GM19455 (cell line): Measurements from ENCODE around the gene RNASEH2A.

ENCODE experiments used
- ATAC-seq: cut with Tn5 transposase; IDR thresholded peaks from one replicate; pipeline ENCODE4 v1.9.1; 2021; ENCODE audit not compliant: unreplicated experiment

Gene RNASEH2A

GRCh38 chr19:12856653-12857052 lies 50.3 kb downstream of the RNASEH2A start:
- ATAC-seq: no peak

- ATAC-seq: no peak
Observed at GRCh38 chr19:12858041-12858928, 51.9 kb downstream of the RNASEH2A start.

GRCh38 chr19:12859546-12859945 lies 53.2 kb downstream of the RNASEH2A start:
- no peak for ATAC-seq
